BE2C (cell line): ENCODE results near the gene NSMCE1. TPM values are rescaled to one million over a fixed set of nuclear protein-coding genes. Genes with fewer than 3 reads are reported as not detected.
A peak's percentile ranks its signal among the peaks of the same experiment; 100 is the strongest.

Experiments
- DNase-seq: peaks from one replicate; pipeline ENCODE4 v3.0.0-alpha.2; 2020
- H3K27me3 ChIP-seq: fragments of 250-450 bp; sonication (Bioruptor Pico); 2 replicates; pipeline ENCODE4 v1.5.1; 2020; ENCODE audit warnings: mild to moderate bottlenecking
- H3K36me3 ChIP-seq: fragments of 250-450 bp; sonication (Bioruptor Pico); 2 replicates; pipeline ENCODE4 v1.5.1; 2020; ENCODE audit warnings: mild to moderate bottlenecking
- H3K4me1 ChIP-seq: fragments of 250-450 bp; sonication (Bioruptor Pico); 2 replicates; pipeline ENCODE4 v1.5.1; 2020
- H3K4me3 ChIP-seq: 2 replicates; pipeline ENCODE4 v1.5.1; 2011; ENCODE audit warnings: low read depth, low read length
- H3K9me3 ChIP-seq: fragments of 250-450 bp; sonication (Bioruptor Pico); 2 replicates; pipeline ENCODE4 v1.5.1; 2020
- polyA plus RNA-seq: library from polyadenylated mRNA; unstranded; fragments of >200 nt; gene quantifications from one replicate; pipeline ENCODE4 v1.2.1, GENCODE V29; 2012; ENCODE audit warnings: low read depth, missing spikeins; ENCODE audit not compliant: insufficient read length, insufficient read depth
- TF ChIP-seq, protein P1 (sequence below): IDR thresholded peaks from 2 replicates; pipeline ENCODE4 v1.5.1; 2012; ENCODE audit warnings: mild to moderate bottlenecking, low read depth, low read length

The NSMCE1 gene, protein sequence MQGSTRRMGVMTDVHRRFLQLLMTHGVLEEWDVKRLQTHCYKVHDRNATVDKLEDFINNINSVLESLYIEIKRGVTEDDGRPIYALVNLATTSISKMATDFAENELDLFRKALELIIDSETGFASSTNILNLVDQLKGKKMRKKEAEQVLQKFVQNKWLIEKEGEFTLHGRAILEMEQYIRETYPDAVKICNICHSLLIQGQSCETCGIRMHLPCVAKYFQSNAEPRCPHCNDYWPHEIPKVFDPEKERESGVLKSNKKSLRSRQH
- 158 TPM for polyA plus RNA-seq

DNA sequence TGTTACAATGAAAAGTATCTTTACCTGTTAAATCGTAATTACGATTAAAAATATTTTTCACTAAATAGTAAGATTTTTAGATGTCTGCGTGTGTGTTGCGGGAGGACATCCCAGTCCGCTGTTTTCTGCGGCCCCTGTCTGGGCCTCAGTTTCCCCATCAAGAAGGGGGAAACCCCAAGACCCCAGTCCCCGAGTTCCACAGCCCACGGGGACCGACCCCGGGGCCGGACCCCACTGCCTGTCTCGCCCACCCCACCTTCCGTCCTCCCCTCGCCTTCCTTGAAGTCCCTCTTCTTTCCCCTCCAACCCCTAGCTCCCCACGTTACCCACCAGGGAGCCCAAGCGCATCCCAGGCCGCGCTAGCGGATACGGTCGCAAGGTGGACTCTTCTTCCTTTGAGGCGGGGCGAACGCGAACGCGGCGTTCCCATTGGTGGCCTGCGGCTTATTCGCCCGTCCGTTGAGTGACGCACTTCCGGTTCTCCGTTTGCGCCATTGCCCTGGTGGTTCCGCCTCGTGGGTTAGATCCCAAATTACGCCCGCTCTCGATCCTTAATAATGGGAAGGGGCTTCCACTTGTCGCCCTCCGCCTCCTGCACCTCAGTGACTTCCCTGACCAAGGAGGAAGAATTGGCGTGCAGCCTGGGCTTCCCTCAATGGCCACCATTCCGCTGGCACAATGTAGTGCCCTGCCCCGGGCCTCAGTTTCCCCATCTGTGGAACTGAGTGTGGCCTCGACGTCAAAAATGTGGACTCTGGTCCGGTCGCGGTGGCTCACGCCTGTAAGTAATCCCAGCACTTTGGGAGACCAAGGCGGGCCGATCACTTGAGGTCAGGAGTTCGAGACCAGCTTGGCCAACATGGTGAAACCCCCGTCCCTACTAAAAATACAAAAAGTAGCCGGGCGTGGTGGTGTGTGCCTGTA, at the start of gene NSMCE1:
TSS of gene NSMCE1 (minus strand) at position 397 of the 924 bp plus-strand sequence. CDS start 11,202 bp downstream, outside the sequence.
- TF ChIP-seq, protein P1, sequence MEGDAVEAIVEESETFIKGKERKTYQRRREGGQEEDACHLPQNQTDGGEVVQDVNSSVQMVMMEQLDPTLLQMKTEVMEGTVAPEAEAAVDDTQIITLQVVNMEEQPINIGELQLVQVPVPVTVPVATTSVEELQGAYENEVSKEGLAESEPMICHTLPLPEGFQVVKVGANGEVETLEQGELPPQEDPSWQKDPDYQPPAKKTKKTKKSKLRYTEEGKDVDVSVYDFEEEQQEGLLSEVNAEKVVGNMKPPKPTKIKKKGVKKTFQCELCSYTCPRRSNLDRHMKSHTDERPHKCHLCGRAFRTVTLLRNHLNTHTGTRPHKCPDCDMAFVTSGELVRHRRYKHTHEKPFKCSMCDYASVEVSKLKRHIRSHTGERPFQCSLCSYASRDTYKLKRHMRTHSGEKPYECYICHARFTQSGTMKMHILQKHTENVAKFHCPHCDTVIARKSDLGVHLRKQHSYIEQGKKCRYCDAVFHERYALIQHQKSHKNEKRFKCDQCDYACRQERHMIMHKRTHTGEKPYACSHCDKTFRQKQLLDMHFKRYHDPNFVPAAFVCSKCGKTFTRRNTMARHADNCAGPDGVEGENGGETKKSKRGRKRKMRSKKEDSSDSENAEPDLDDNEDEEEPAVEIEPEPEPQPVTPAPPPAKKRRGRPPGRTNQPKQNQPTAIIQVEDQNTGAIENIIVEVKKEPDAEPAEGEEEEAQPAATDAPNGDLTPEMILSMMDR = peak; percentile 25
- DNase-seq = peak; percentile 97
- no peaks in the 10 kb centered on the region for H3K4me1 ChIP-seq
- H3K27me3 ChIP-seq = no peaks in the 10 kb centered on the region
- no peaks in the 10 kb centered on the region for H3K36me3 ChIP-seq
- H3K4me3 ChIP-seq = peak within 1 kb of the TSS; percentile 80
- H3K9me3 ChIP-seq = no peaks in the 10 kb centered on the region

DNA sequence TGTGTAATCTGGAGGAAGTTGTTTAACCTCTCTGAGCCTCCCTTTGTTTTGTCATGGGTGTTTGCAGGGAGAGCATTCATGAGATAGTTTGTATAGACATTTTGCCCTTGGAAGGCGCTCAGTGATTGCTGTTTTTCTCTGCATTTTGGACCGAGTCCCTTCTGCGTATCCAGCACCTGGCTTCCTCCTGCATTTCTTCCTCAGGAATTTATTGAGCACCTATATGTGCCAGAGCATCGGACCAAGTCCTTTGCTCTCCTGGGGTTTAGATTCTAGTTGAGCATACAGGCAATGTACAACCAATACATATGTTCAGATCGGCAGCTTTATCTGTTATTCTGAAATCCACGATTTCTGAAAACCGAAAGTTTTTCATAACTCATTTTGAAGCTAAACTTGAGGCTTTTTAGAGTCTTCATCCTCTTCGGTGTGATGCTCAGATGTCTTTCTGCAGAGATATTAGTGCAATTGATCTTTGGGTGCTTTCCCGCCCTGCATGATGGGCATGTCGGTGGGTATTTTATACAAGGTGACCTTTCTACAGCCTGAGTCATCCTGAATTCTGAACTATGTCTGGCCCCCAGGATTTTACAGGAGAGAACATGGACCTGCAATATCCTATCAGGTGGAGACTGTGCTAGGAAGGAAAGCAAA, 49.3 kb upstream of the NSMCE1 start:
- H3K4me1 ChIP-seq = no peaks in the 10 kb centered on the region
- DNase-seq = no peak
- H3K9me3 ChIP-seq = no peaks in the 10 kb centered on the region
- peaks cover 26% of the 10 kb centered on the region for H3K27me3 ChIP-seq
- TF ChIP-seq, protein P1 = no peak
- no peak overlapping the region for H3K4me3 ChIP-seq
- H3K36me3 ChIP-seq = no peaks in the 10 kb centered on the region

DNA sequence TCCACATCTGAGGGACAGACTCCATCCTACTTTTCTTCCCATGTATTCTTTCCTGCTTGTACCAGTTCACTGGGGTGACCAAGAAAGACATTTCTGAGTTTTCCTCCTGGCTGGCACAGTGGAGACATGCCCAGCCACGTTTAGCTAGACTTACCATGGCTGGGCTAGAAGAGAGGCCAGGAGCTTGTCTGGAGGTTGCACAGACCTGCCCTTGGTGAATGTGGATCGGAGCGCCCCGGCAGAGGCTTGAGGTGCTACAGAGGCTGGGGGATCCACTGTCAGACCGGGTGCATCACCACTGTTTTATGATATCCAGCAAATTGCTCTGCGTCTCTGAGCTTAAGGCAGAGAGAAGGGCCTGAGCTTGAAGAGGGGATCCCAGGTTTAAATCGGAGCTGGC, 48.7 kb upstream of the NSMCE1 start:
- peaks cover 26% of the 10 kb centered on the region for H3K27me3 ChIP-seq
- no peaks in the 10 kb centered on the region for H3K36me3 ChIP-seq
- H3K4me3 ChIP-seq = no peak overlapping the region
- no peaks in the 10 kb centered on the region for H3K9me3 ChIP-seq
- no peak for DNase-seq
- H3K4me1 ChIP-seq = no peaks in the 10 kb centered on the region
- TF ChIP-seq, protein P1 = no peak

DNA sequence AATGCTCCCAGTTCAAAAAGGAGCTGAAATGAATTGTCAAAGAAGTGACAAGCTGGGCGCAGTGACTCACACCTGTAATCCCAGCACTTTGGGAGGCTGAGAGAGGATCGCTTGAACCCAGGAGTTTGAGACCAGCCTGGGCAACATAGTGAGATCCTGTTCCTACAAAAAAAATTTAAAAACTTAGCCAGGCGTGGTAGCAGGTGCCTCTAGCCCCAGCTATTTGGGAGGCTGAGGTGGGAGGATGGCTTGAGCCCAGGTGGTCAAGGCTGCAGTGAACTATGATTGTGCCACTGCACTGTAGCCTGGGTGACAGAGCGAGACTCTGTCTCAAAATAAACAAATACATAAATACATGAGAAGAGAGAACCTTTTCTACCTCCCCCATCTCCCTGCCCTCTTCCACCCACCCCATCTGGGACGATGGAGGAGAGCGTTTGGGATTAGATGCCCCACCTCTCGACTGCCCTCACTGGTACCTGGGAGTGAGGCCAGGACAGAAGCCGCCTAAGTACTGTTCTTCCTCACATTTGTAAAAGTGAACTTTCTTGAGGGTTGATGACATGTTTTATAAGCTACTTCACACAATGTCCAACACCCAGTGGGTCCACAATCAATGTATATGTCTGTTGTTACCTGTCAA, 47.6 kb upstream of the NSMCE1 start:
- Histone ChIP-seq H3K9me3 (no peaks in the 10 kb centered on the region; the same call in 1 of the 2 replicates), H3K4me3 (no peak overlapping the region), H3K4me1 (no peaks in the 10 kb centered on the region), H3K36me3 (no peaks in the 10 kb centered on the region), H3K27me3 (peaks cover 35% of the 10 kb centered on the region)
- DNase-seq = no peak
- TF ChIP-seq, protein P1 = no peak

DNA sequence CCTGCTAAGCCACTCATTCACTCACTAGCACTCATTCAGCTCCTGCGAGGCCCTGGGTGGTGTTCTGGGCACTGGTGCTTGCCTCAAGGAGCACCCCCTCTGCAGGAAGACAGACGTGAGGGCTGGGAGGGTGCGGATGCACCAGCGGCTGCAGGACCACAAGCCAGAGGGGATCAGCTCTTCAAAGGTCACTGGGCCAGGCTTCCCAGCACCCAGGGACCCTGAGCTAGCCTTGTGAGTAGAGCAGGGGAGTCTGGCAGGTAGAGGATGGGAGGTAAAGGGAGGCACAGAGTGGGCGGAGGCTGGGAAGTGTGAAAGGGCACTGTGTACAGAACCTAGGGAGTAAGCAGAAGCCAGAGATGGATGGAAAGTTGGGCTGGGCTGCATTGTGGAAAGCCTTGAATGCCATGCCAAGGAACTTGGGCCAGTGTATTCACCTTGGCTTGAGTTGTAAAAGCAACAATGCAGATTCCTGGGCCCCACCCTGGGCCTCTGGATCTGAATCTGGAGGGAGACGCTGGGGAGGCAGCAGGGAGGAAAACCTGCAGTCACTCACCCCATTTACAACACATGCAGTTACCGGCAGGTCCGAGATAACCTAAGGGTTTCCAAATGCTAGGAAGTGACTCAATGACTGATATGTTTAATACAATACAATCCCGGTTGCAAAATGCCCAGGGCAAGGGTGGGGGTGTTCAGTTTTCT, 46.9 kb upstream of the NSMCE1 start:
- TF ChIP-seq, protein P1 = no peak
- no peak overlapping the region for H3K4me3 ChIP-seq

More for the DNA sequence above, 46.9 kb upstream of the NSMCE1 start:
- peaks cover 39% of the 10 kb centered on the region for H3K27me3 ChIP-seq
- no peaks in the 10 kb centered on the region for H3K4me1 ChIP-seq
- no peaks in the 10 kb centered on the region for H3K36me3 ChIP-seq
- H3K9me3 ChIP-seq = no peaks in the 10 kb centered on the region; the same call in 1 of the 2 replicates
- DNase-seq = no peak
